SK-N-SH (cell line): Measurements from ENCODE around the gene PFKM. TPM values are rescaled to one million over a fixed set of nuclear protein-coding genes. Genes with fewer than 3 reads are reported as not detected.
A peak's percentile ranks its signal among the peaks of the same experiment; 100 is the strongest.

Experiments used
- CTCF ChIA-PET: fragments of 300-600, 350-600 bp; formaldehyde crosslinking; extraction: SDS; loops from one replicate; lab custom pipeline; 2021; lab: Yijun Ruan, JAX
- POLR2A ChIA-PET: fragments of 350-600 bp; sonication (Branson Sonifier 250); formaldehyde crosslinking; extraction: SDS; loops from one replicate; lab custom pipeline; 2020; ENCODE audit warnings: antibody characterized with exemption, inconsistent platforms; lab: Yijun Ruan, JAX
- DNase-seq: peaks from one replicate; pipeline ENCODE4 v3.0.0; 2012
- H2AFZ ChIP-seq: fragments of 200-600 bp; sonication (generic); 2 replicates; pipeline ENCODE4 v1.8.1; 2016; ENCODE audit warnings: antibody characterized with exemption, mild to moderate bottlenecking, low read depth
- H3F3A ChIP-seq: fragments of 200-600 bp; sonication (generic); replicated peaks from 2 replicates; pipeline ENCODE3; 2016; ENCODE audit warnings: antibody characterized with exemption, mild to moderate bottlenecking; ENCODE audit not compliant: insufficient read depth
- H3K27ac ChIP-seq, 2 experiments: fragments of 200-500 bp in 1 of 2; fragments of 200-600 bp in 1 of 2; sonication (Bioruptor generic) in 1 of 2; sonication (generic), shearing (Covaris generic) in 1 of 2; 2 replicates each; pipeline versions ENCODE4 v1.5.1 to v1.6.1; 2014 to 2016; ENCODE audit warnings: low read depth in 2 of 2, inconsistent platforms in 1 of 2, low read length in 1 of 2, mild to moderate bottlenecking in 1 of 2, mixed read lengths in 1 of 2
- H3K27me3 ChIP-seq: fragments of 200-600 bp; sonication (generic), shearing (Covaris generic); 2 replicates; pipeline ENCODE4 v1.6.1; 2016; ENCODE audit warnings: mixed run types; ENCODE audit not compliant: insufficient read depth
- H3K36me3 ChIP-seq, 2 experiments: fragments of 200-500 bp in 1 of 2; fragments of 200-600 bp in 1 of 2; sonication (Bioruptor generic) in 1 of 2; sonication (generic) in 1 of 2; replicated peaks in 1 of 2; 2 replicates each; pipeline versions ENCODE3 to v1.5.1; 2014 to 2016; ENCODE audit warnings: low read length in 1 of 2, mild to moderate bottlenecking in 1 of 2; ENCODE audit not compliant: insufficient read depth in 2 of 2, control insufficient read depth in 1 of 2
- H3K4me1 ChIP-seq, 2 experiments: fragments of 200-500 bp in 1 of 2; fragments of 200-600 bp in 1 of 2; sonication (Bioruptor generic) in 1 of 2; sonication (generic), shearing (Covaris generic) in 1 of 2; 2 replicates each; pipeline versions ENCODE4 v1.5.1 to v1.6.1; 2014 to 2016; ENCODE audit warnings: low read depth in 1 of 2, low read length in 1 of 2, mixed run types in 1 of 2; ENCODE audit not compliant: insufficient read depth in 2 of 2, control insufficient read depth in 1 of 2
- H3K4me2 ChIP-seq: fragments of 200-600 bp; sonication (generic), shearing (Covaris generic); 2 replicates; pipeline ENCODE4 v1.6.1; 2017; ENCODE audit warnings: mixed run types
- H3K4me3 ChIP-seq, 2 experiments: fragments of 200-500 bp in 1 of 2; fragments of 200-600 bp in 1 of 2; sonication (Bioruptor generic) in 1 of 2; sonication (generic), shearing (Covaris generic) in 1 of 2; 2 replicates each; pipeline versions ENCODE4 v1.5.1 to v1.8.1; 2014 to 2016; ENCODE audit warnings: low read depth in 2 of 2, inconsistent platforms in 1 of 2, low read length in 1 of 2, mild to moderate bottlenecking in 1 of 2, mixed read lengths in 1 of 2, moderate library complexity in 1 of 2
- H3K79me2 ChIP-seq: fragments of 200-600 bp; sonication (generic); 2 replicates; pipeline ENCODE4 v1.8.1; 2017; ENCODE audit warnings: mild to moderate bottlenecking; ENCODE audit not compliant: insufficient read depth
- H3K9ac ChIP-seq: fragments of 200-600 bp; sonication (generic); 2 replicates; pipeline ENCODE4 v1.6.1; 2017; ENCODE audit warnings: mixed run types
- H3K9me2 ChIP-seq: fragments of 200-600 bp; sonication (generic); 2 replicates; pipeline ENCODE4 v1.6.1; 2017; ENCODE audit warnings: mixed run types
- H3K9me3 ChIP-seq: fragments of 200-600 bp; sonication (generic); 2 replicates; pipeline ENCODE4 v1.6.1; 2017; ENCODE audit warnings: mixed run types, mild to moderate bottlenecking, moderate library complexity
- H4K20me1 ChIP-seq: fragments of 200-600 bp; sonication (generic); 2 replicates; pipeline ENCODE4 v1.6.1; 2017; ENCODE audit warnings: mild to moderate bottlenecking, mixed run types; ENCODE audit not compliant: insufficient read depth
- CHD2 ChIP-seq: fragments of 150-350 bp; IDR thresholded peaks from 2 replicates; pipeline ENCODE4 v1.6.1; 2018; ENCODE audit warnings: low read length; ENCODE audit not compliant: partially characterized antibody
- ELF1 ChIP-seq: IDR thresholded peaks from 2 replicates; pipeline ENCODE4 v1.4.0; 2012
- FOSL2 ChIP-seq: IDR thresholded peaks from 2 replicates; pipeline ENCODE4 v1.4.0; 2012; ENCODE audit warnings: low read depth, mild to moderate bottlenecking, moderate library complexity, borderline replicate concordance
- FOXJ3 ChIP-seq: sonication (generic); formaldehyde crosslinking; IDR thresholded peaks from 2 replicates; pipeline ENCODE4 v1.5.1; 2020; ENCODE audit warnings: mild to moderate bottlenecking, missing genetic modification reagents
- GABPA ChIP-seq: IDR thresholded peaks from 2 replicates; pipeline ENCODE4 v1.4.0; 2012; ENCODE audit warnings: low read depth, mild to moderate bottlenecking
- MXI1 ChIP-seq: IDR thresholded peaks from 2 replicates; pipeline ENCODE4 v1.6.1; 2012; ENCODE audit warnings: mild to moderate bottlenecking, low read depth, low read length, improper control_type of control experiment
- NFIC ChIP-seq: IDR thresholded peaks from 2 replicates; pipeline ENCODE4 v1.4.0; 2012; ENCODE audit warnings: borderline replicate concordance
- NRF1 ChIP-seq: IDR thresholded peaks from 2 replicates; pipeline ENCODE4 v1.6.1; 2012; ENCODE audit warnings: low read depth, mild to moderate bottlenecking, low read length
- POLR2AphosphoS5 ChIP-seq: IDR thresholded peaks from 2 replicates; pipeline ENCODE4 v1.6.1; 2012; ENCODE audit warnings: low read depth, low read length
- RAD21 ChIP-seq: IDR thresholded peaks from 2 replicates; pipeline ENCODE4 v1.6.1; 2012; ENCODE audit warnings: mild to moderate bottlenecking, low read length
- RCOR1 ChIP-seq: fragments of 150-350 bp; IDR thresholded peaks from 2 replicates; pipeline ENCODE4 v1.6.1; 2017; ENCODE audit warnings: antibody characterized with exemption, low read length
- RFX5 ChIP-seq: IDR thresholded peaks from 2 replicates; pipeline ENCODE4 v1.6.1; 2012; ENCODE audit warnings: mild to moderate bottlenecking, improper control_type of control experiment, low read length
- RXRA ChIP-seq: IDR thresholded peaks from 2 replicates; pipeline ENCODE4 v1.4.0; 2012; ENCODE audit warnings: low read depth, mild to moderate bottlenecking, borderline replicate concordance
- SMC3 ChIP-seq: IDR thresholded peaks from 2 replicates; pipeline ENCODE4 v1.6.1; 2012; ENCODE audit warnings: low read depth, low read length, improper control_type of control experiment
- TCF12 ChIP-seq: IDR thresholded peaks from 2 replicates; pipeline ENCODE4 v1.4.0; 2012
- TEAD4 ChIP-seq: IDR thresholded peaks from 2 replicates; pipeline ENCODE4 v1.4.0; 2012; ENCODE audit warnings: mild to moderate bottlenecking, borderline replicate concordance; ENCODE audit not compliant: insufficient read depth
- WGBS: methylation state at CpG from one replicate; pipeline ENCODE4 v1.1.6; 2017; ENCODE audit warnings: low lambda C conversion rate; 5-methylcytosine and 5-hydroxymethylcytosine counted together
- polyA plus RNA-seq, 3 experiments: library from polyadenylated mRNA; depleted of rRNA; stranded (reverse); fragments of >200 nt; gene quantifications; 2 replicates each; pipeline ENCODE4 v1.2.3, GENCODE V29; 2012
- TF ChIP-seq, protein P1 (sequence below): IDR thresholded peaks from 2 replicates; pipeline ENCODE4; 2012
- TF ChIP-seq, protein P2 (sequence below): fragments of 200-600 bp; sonication (generic); IDR thresholded peaks from 2 replicates; pipeline ENCODE4 v1.6.1; 2017; ENCODE audit warnings: antibody characterized with exemption, mild to moderate bottlenecking, moderate library complexity
- TF ChIP-seq, protein P3 (sequence below): IDR thresholded peaks from 2 replicates; pipeline ENCODE4 v1.4.0; 2012; ENCODE audit warnings: low read depth, borderline replicate concordance
- TF ChIP-seq, protein P4 (sequence below): IDR thresholded peaks from 2 replicates; pipeline ENCODE4 v1.4.0; 2012; ENCODE audit warnings: low read depth

PFKM gene
- polyA plus RNA-seq, 1 of the 3 experiments (the other 2 are of a cell fraction) = 85.0 TPM

DNA sequence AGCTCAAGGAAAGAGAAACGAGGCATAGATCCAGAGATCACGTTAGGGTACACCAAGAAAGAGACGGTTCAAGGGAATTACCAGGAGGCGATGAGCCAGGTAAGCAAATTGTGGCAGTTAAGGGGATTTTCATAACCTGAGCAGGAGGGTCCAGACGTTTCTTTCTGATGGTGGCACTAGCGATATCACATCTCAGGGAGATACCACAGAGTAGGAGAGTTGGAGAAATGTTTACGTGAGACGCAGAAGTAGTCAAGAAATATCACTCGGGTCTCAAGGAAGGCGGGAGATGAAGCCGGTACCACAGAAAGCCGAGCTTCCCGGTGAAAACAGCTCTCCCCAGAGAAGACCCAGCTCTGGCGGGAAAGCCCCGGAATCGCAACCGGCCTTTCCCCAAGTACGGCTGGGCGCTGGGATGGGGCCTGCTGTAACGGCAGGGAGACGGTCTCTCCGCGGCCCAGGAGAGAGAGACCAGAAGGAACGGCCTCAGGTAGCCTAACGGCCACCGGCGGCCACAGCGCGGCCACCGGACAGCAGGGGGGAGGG is 13.8 kb upstream of the PFKM start:
- TF ChIP-seq POLR2AphosphoS5 = no peak
- no peak for TF ChIP-seq MXI1
- no peak for TF ChIP-seq RXRA
- TF ChIP-seq TEAD4 = no peak
- TF ChIP-seq, protein P1, sequence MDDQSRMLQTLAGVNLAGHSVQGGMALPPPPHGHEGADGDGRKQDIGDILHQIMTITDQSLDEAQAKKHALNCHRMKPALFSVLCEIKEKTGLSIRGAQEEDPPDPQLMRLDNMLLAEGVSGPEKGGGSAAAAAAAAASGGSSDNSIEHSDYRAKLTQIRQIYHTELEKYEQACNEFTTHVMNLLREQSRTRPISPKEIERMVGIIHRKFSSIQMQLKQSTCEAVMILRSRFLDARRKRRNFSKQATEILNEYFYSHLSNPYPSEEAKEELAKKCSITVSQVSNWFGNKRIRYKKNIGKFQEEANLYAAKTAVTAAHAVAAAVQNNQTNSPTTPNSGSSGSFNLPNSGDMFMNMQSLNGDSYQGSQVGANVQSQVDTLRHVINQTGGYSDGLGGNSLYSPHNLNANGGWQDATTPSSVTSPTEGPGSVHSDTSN = no peak
- TF ChIP-seq ELF1 = no peak
- TF ChIP-seq RCOR1 = no peak
- TF ChIP-seq, protein P2, sequence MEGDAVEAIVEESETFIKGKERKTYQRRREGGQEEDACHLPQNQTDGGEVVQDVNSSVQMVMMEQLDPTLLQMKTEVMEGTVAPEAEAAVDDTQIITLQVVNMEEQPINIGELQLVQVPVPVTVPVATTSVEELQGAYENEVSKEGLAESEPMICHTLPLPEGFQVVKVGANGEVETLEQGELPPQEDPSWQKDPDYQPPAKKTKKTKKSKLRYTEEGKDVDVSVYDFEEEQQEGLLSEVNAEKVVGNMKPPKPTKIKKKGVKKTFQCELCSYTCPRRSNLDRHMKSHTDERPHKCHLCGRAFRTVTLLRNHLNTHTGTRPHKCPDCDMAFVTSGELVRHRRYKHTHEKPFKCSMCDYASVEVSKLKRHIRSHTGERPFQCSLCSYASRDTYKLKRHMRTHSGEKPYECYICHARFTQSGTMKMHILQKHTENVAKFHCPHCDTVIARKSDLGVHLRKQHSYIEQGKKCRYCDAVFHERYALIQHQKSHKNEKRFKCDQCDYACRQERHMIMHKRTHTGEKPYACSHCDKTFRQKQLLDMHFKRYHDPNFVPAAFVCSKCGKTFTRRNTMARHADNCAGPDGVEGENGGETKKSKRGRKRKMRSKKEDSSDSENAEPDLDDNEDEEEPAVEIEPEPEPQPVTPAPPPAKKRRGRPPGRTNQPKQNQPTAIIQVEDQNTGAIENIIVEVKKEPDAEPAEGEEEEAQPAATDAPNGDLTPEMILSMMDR = no peak
- TF ChIP-seq FOXJ3 (CRISPR knock-in tag) = no peak
- no peak for TF ChIP-seq SMC3
- no peak for TF ChIP-seq GABPA
- TF ChIP-seq, all 33 proteins: peak for 0
- Histone ChIP-seq H3K27me3 (no peaks in the 10 kb centered on the region), H3K4me1 (peaks cover 10 to 13% of the 10 kb centered on the region in 2 experiments; a peak in 3 of 4 replicates), H3K27ac (peak overlapping the region; percentile 95 to 99), H3K9me2 (no peaks in the 10 kb centered on the region), H3K79me2 (peaks cover 57% of the 10 kb centered on the region), H3F3A (peaks cover 6% of the 10 kb centered on the region), H3K9ac (peak overlapping the region; percentile 84), H3K4me3 (peak overlapping the region; percentile 85 to 98), H3K4me2 (peak overlapping the region; percentile 78), H2AFZ (peak overlapping the region; percentile 99), H3K36me3 (peaks cover 0 to 4% of the 10 kb centered on the region in 2 experiments), H3K9me3 (no peaks in the 10 kb centered on the region), H4K20me1 (no peaks in the 10 kb centered on the region)
- no peak for DNase-seq
- 3% methylated on average over 24 of the region's 30 CpGs for WGBS
- ChIA-PET POLR2A (interaction anchor here (0.6 to 2.0 kb wide), 10 partner anchors 14 to 362 kb away, joined by 3 to 8 read pairs (median 4); partner anchors contain the start of genes ASB8, CCDC184, PFKM and VDR), CTCF (interaction anchor here (1.1 to 1.8 kb wide), 5 partner anchors 14 to 514 kb away, joined by 3 to 6 read pairs (median 4); partner anchors contain the start of gene ASB8)

DNA sequence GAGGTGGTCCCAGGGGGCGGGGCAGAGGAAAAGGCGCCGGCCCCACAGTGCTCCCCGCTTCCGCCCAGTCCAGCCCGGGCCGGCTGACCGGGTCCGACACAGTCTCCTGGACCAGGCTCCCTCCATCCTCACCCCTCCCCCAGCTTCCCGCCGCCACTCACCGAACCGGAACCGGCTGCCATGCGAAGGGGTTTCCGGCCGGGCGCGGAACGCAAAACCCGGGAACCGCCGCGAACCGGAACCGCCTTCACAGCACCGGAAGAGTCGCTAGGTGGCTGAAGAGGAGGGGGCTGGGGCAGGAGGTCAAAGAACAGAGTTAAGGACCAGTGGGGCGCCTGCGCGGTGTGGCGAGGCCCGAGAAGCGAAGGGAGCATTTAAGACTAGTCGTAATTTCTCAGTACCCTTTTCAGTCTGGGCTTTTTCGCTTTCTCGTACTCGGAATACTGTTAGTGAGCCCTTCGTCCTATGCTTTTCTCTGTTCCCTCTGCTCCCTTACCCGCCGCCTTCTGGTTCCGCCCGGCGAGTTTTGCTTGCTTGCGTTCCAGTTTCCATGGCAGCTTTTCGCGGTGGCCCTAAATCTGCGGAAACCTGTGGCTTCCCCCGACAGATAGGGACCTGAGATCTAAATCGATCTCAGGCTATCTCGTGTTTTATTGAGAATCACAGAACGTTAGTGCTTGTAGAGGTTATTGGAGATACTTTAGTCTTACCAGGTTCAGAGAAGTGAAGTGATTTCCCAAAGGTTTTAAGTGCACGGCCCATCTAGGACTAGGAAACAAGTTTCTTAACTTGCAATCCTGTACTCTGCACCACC is 13.1 kb upstream of the PFKM start, which contains the start of gene SENP1:
TSS of gene SENP1 (minus strand) at position 213 of the 814 bp plus-strand sequence. CDS start 4,607 bp downstream, outside the sequence.
- peak within 1 kb of the TSS; percentile 78 for H3K4me2 ChIP-seq
- peak within 1 kb of the TSS; percentile 84 for H3K9ac ChIP-seq
- peak within 1 kb of the TSS; percentile 99 for H2AFZ ChIP-seq
- H3F3A ChIP-seq = peaks cover 6% of the 10 kb centered on the region
- H3K27me3 ChIP-seq = no peaks in the 10 kb centered on the region
- no peaks in the 10 kb centered on the region for H3K9me2 ChIP-seq
- ChIA-PET POLR2A (interaction anchor here (0.6 to 2.0 kb wide), 9 partner anchors 13 to 201 kb away, joined by 3 to 8 read pairs (median 4); partner anchors contain the start of genes ASB8, CCDC184, PFKM and VDR), CTCF (interaction anchor here (1.1 to 1.8 kb wide), 5 partner anchors 14 to 513 kb away, joined by 3 to 6 read pairs (median 4); partner anchors contain the start of gene ASB8)
- H3K27ac ChIP-seq = peak within 1 kb of the TSS; percentile 95 to 99
- H4K20me1 ChIP-seq = no peaks in the 10 kb centered on the region
- H3K4me1 ChIP-seq = peaks cover 10 to 13% of the 10 kb centered on the region in 2 experiments; a peak in 3 of 4 replicates
- peak within 1 kb of the TSS; percentile 85 to 98 for H3K4me3 ChIP-seq
- H3K9me3 ChIP-seq = no peaks in the 10 kb centered on the region
- peaks cover 50% of the 10 kb centered on the region for H3K79me2 ChIP-seq
- 1% methylated on average over 48 of the region's 53 CpGs for WGBS
- peaks cover 0 to 3% of the 10 kb centered on the region in 2 experiments for H3K36me3 ChIP-seq
- DNase-seq = peak; percentile 90
- TF ChIP-seq, protein P3, sequence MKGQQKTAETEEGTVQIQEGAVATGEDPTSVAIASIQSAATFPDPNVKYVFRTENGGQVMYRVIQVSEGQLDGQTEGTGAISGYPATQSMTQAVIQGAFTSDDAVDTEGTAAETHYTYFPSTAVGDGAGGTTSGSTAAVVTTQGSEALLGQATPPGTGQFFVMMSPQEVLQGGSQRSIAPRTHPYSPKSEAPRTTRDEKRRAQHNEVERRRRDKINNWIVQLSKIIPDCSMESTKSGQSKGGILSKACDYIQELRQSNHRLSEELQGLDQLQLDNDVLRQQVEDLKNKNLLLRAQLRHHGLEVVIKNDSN = peak; percentile 44; the same call in 1 of the 2 replicates
- TF ChIP-seq RAD21 (no peak), POLR2AphosphoS5 (no peak), NFIC (no peak), TCF12 (no peak; the same call in 1 of the 2 replicates), FOXJ3 (CRISPR knock-in tag) (no peak), CHD2 (peak; percentile 63), FOSL2 (no peak), RFX5 (no peak), NRF1 (peak; percentile 23; the same call in 1 of the 2 replicates)
- TF ChIP-seq, protein P4, sequence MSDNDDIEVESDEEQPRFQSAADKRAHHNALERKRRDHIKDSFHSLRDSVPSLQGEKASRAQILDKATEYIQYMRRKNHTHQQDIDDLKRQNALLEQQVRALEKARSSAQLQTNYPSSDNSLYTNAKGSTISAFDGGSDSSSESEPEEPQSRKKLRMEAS = peak; percentile 70; the same call in 1 of the 2 replicates
- TF ChIP-seq, protein P2 = peak; percentile 21
